ENCODE data around the gene PPP5C.
"Not testable (repeated sequence)": the region's sequence is repeated elsewhere in the genome, so short reads cannot be mapped to it uniquely, and the experiment has no call there.

The PPP5C gene

GRCh38 chr19:46415804-46416709, 69.2 kb downstream of the PPP5C start:
- not testable (repeated sequence) for H4K20me1 ChIP-seq (ENCODE audit: insufficient read depth); H2AFZ ChIP-seq (ENCODE audit: low read depth); H3K27ac ChIP-seq; H3K9ac ChIP-seq; H3K4me3 ChIP-seq (IDR thresholded peaks at IDR 0.05; ENCODE audit: insufficient read depth, low read depth, low read length); H3K79me2 ChIP-seq (ENCODE audit: insufficient read depth, low read depth); H3K4me2 ChIP-seq; H3K4me1 ChIP-seq (ENCODE audit: low read depth, poor library complexity, severe bottlenecking); H3K36me3 ChIP-seq (ENCODE audit: insufficient read depth)
- H3K27me3 ChIP-seq (ENCODE audit: insufficient read depth, low read depth), result peaks cover 41% of the 10 kb centered on the region; the same call in 1 of the 2 replicates

- no peak overlapping the region for H3K4me2 ChIP-seq
- H3K36me3 ChIP-seq (ENCODE audit: insufficient read depth), result no peaks in the 10 kb centered on the region
- peaks cover 57% of the 10 kb centered on the region; the same call in 1 of the 2 replicates for H3K27me3 ChIP-seq (ENCODE audit: insufficient read depth, low read depth)
- no peak overlapping the region for H3K27ac ChIP-seq
- TF ChIP-seq CTCF (conservative IDR thresholded peaks at IDR 0.05; ENCODE audit: low read depth, low read length), result no peak
- no peak overlapping the region for H3K9ac ChIP-seq
- no peak overlapping the region for H3K4me3 ChIP-seq (IDR thresholded peaks at IDR 0.05; ENCODE audit: insufficient read depth, low read depth, low read length)
- no peak overlapping the region for H2AFZ ChIP-seq (ENCODE audit: low read depth)
- H3K4me1 ChIP-seq (ENCODE audit: low read depth, poor library complexity, severe bottlenecking), result no peaks in the 10 kb centered on the region
- no peaks in the 10 kb centered on the region for H4K20me1 ChIP-seq (ENCODE audit: insufficient read depth)
- no peaks in the 10 kb centered on the region for H3K79me2 ChIP-seq (ENCODE audit: insufficient read depth, low read depth)
Observed at GRCh38 chr19:46420056-46420455, 73.2 kb downstream of the PPP5C start.

- H3K36me3 ChIP-seq (ENCODE audit: insufficient read depth), result no peaks in the 10 kb centered on the region
- no peak overlapping the region for H3K4me2 ChIP-seq
- H3K79me2 ChIP-seq (ENCODE audit: insufficient read depth, low read depth), result no peaks in the 10 kb centered on the region
- no peak overlapping the region for H3K4me3 ChIP-seq (IDR thresholded peaks at IDR 0.05; ENCODE audit: insufficient read depth, low read depth, low read length)
- TF ChIP-seq CTCF (conservative IDR thresholded peaks at IDR 0.05; ENCODE audit: low read depth, low read length), result no peak
- no peaks in the 10 kb centered on the region for H3K4me1 ChIP-seq (ENCODE audit: low read depth, poor library complexity, severe bottlenecking)
- H3K27ac ChIP-seq, result no peak overlapping the region
- H3K9ac ChIP-seq, result no peak overlapping the region
- H4K20me1 ChIP-seq (ENCODE audit: insufficient read depth), result no peaks in the 10 kb centered on the region
- H2AFZ ChIP-seq (ENCODE audit: low read depth), result no peak overlapping the region
- H3K27me3 ChIP-seq (ENCODE audit: insufficient read depth, low read depth), result peaks cover 74% of the 10 kb centered on the region
Observed at GRCh38 chr19:46422344-46422743, 75.5 kb downstream of the PPP5C start.

- no peak overlapping the region for H3K4me2 ChIP-seq
Observed at GRCh38 chr19:46423188-46423587, 76.3 kb downstream of the PPP5C start.

More at GRCh38 chr19:46423188-46423587, 76.3 kb downstream of the PPP5C start:
- no peaks in the 10 kb centered on the region for H3K79me2 ChIP-seq (ENCODE audit: insufficient read depth, low read depth)
- no peak overlapping the region for H3K9ac ChIP-seq
- no peaks in the 10 kb centered on the region for H4K20me1 ChIP-seq (ENCODE audit: insufficient read depth)
- no peak overlapping the region for H2AFZ ChIP-seq (ENCODE audit: low read depth)
- H3K4me1 ChIP-seq (ENCODE audit: low read depth, poor library complexity, severe bottlenecking), result no peaks in the 10 kb centered on the region
- H3K27ac ChIP-seq, result no peak overlapping the region
- peaks cover 74% of the 10 kb centered on the region for H3K27me3 ChIP-seq (ENCODE audit: insufficient read depth, low read depth)
- no peaks in the 10 kb centered on the region for H3K36me3 ChIP-seq (ENCODE audit: insufficient read depth)
- no peak for TF ChIP-seq CTCF (conservative IDR thresholded peaks at IDR 0.05; ENCODE audit: low read depth, low read length)
- H3K4me3 ChIP-seq (IDR thresholded peaks at IDR 0.05; ENCODE audit: insufficient read depth, low read depth, low read length), result no peak overlapping the region
